B cell (primary cell): Measurements from ENCODE around the gene RBM33. TPM values are rescaled to one million over a fixed set of nuclear protein-coding genes. Genes with fewer than 3 reads are reported as not detected.

Experiments
- ATAC-seq: fragments of 200-7000 bp; cut with Tn5 transposase; one replicate; pipeline ENCODE4 v1.10.0; 2021; ENCODE audit warnings: low read depth, mild to moderate bottlenecking, moderate number of reproducible peaks, moderate library complexity
- CTCF ChIA-PET: fragments of 350-600 bp; sonication (Branson Sonifier 250); formaldehyde crosslinking; loops from one replicate; lab custom pipeline; 2021; ENCODE audit warnings: antibody characterized with exemption, inconsistent platforms; lab: Charles Lee
- POLR2A ChIA-PET: fragments of 350-600 bp; sonication (Branson Sonifier 250); formaldehyde crosslinking; loops from one replicate; lab custom pipeline; 2021; ENCODE audit warnings: antibody characterized with exemption; lab: Charles Lee
- DNase-seq: peaks from one replicate; pipeline ENCODE4 v3.0.0; 2013
- H2AFZ ChIP-seq: 2 replicates; pipeline ENCODE4 v1.6.1; 2012; ENCODE audit warnings: mild to moderate bottlenecking, low read depth, low read length; ENCODE audit not compliant: insufficient read depth, poor library complexity, severe bottlenecking
- H3K27ac ChIP-seq, 2 donors: 1 replicate in 1 of 2; 2 replicates in 1 of 2; pipeline ENCODE4 v1.5.1; 2012 to 2013; ENCODE audit warnings: low read length in 2 of 2, mild to moderate bottlenecking in 2 of 2, moderate library complexity in 1 of 2
- H3K27me3 ChIP-seq, 4 experiments: fragments of 200-600 bp in 1 of 4; sonication (generic) in 1 of 4; replicated peaks in 1 of 4; 1 replicate in 2 of 4; 2 replicates in 2 of 4; pipeline versions ENCODE4 v1.6.1 to v1.7.0; 2013 to 2016; ENCODE audit warnings: low read length in 3 of 4, mild to moderate bottlenecking in 2 of 4, mixed read lengths in 1 of 4, moderate library complexity in 1 of 4; ENCODE audit not compliant: insufficient read depth in 4 of 4, control insufficient read depth in 3 of 4; ENCODE audit errors: control extremely low read depth in 1 of 4
- H3K36me3 ChIP-seq, 2 experiments: replicated peaks in 1 of 2; 1 replicate in 1 of 2; 2 replicates in 1 of 2; pipeline versions ENCODE4 v1.6.1 to v1.7.1; 2013; ENCODE audit warnings: low read length in 1 of 2; ENCODE audit not compliant: insufficient read depth in 2 of 2, control insufficient read depth in 1 of 2; ENCODE audit errors: control extremely low read depth in 1 of 2, extremely low read depth in 1 of 2
- H3K4me1 ChIP-seq, 2 donors: fragments of 200-600 bp in 1 of 2; sonication (generic) in 1 of 2; 1 replicate in 1 of 2; 2 replicates in 1 of 2; pipeline versions ENCODE4 v1.5.1 to v1.6.1; 2013 to 2017; ENCODE audit warnings: low read length in 2 of 2; ENCODE audit not compliant: control insufficient read depth in 2 of 2, insufficient read depth in 2 of 2
- H3K4me2 ChIP-seq: replicated peaks from 2 replicates; pipeline ENCODE3; 2012; ENCODE audit warnings: mild to moderate bottlenecking, low read depth, low read length; ENCODE audit not compliant: poor library complexity, severe bottlenecking
- H3K4me3 ChIP-seq, 5 experiments: fragments of 200-600 bp in 1 of 5; sonication (generic) in 1 of 5; 1 replicate in 3 of 5; 2 replicates in 2 of 5; pipeline versions ENCODE4 v1.5.1 to v1.7.0; 2011 to 2016; ENCODE audit warnings: low read length in 4 of 5, mild to moderate bottlenecking in 4 of 5, low read depth in 2 of 5, control low read depth in 1 of 5, moderate library complexity in 1 of 5; ENCODE audit not compliant: insufficient read depth in 1 of 5; ENCODE audit errors: control extremely low read depth in 1 of 5, extremely low read depth in 1 of 5
- H3K79me2 ChIP-seq: fragments of 200-600 bp; sonication (generic); one replicate; pipeline ENCODE4 v1.6.0; 2016; ENCODE audit warnings: low read length; ENCODE audit not compliant: control insufficient read depth, insufficient read depth
- H3K9ac ChIP-seq: fragments of 200-600 bp; sonication (generic); 2 replicates; pipeline ENCODE4 v1.6.1; 2017; ENCODE audit warnings: mild to moderate bottlenecking, low read length, moderate library complexity
- H3K9me3 ChIP-seq, 3 donors: one replicate each; pipeline versions ENCODE4 v1.6.1 to v1.7.1; 2013; ENCODE audit warnings: low read length in 2 of 3; ENCODE audit not compliant: control insufficient read depth in 2 of 3, insufficient read depth in 1 of 3; ENCODE audit errors: control extremely low read depth in 1 of 3
- H4K20me1 ChIP-seq: 2 replicates; pipeline ENCODE4 v1.6.0; 2012; ENCODE audit warnings: mild to moderate bottlenecking, low read length; ENCODE audit not compliant: insufficient read depth, control insufficient read depth, poor library complexity, severe bottlenecking
- H3K27ac Mint-ChIP-seq: one replicate; pipeline ENCODE4 v1.8.0; 2021; ENCODE audit warnings: mixed read lengths
- H3K27me3 Mint-ChIP-seq: one replicate; pipeline ENCODE4 v1.8.0; 2021; ENCODE audit warnings: mixed read lengths
- H3K4me1 Mint-ChIP-seq: one replicate; pipeline ENCODE4 v1.8.0; 2021; ENCODE audit warnings: mixed read lengths
- H3K4me3 Mint-ChIP-seq: one replicate; pipeline ENCODE4 v1.8.0; 2021; ENCODE audit warnings: mixed read lengths
- H3K9me3 Mint-ChIP-seq: one replicate; pipeline ENCODE4 v1.8.0; 2022; ENCODE audit warnings: mixed read lengths; ENCODE audit not compliant: insufficient read depth
- EZH2 ChIP-seq: IDR thresholded peaks from 2 replicates; pipeline ENCODE4 v1.6.1; 2012; ENCODE audit warnings: borderline replicate concordance, low read depth, mild to moderate bottlenecking, moderate library complexity, low read length; ENCODE audit not compliant: insufficient read depth, poor library complexity, severe bottlenecking
- WGBS: methylation state at CpG from one replicate; pipeline ENCODE4 v1.1.5; 2013; ENCODE audit warnings: missing lambda C conversion rate; ENCODE audit not compliant: insufficient coverage; 5-methylcytosine and 5-hydroxymethylcytosine counted together
- intact Hi-C: fragments of 100-400 bp; cut with micrococcal nuclease; formaldehyde crosslinking; loops from one replicate; pipeline ENCODE4 v1.10.0; 2022
- polyA plus RNA-seq: library from polyadenylated mRNA; depleted of rRNA; stranded (reverse); fragments of >200 nt; gene quantifications from 2 replicates; pipeline ENCODE4 v1.2.3, GENCODE V29; 2012
- total RNA-seq, 2 donors: library from RNA; stranded (reverse); fragments of 120-200 nt in 1 of 2; gene quantifications; 1 replicate in 1 of 2; 2 replicates in 1 of 2; pipeline versions ENCODE4 v1.2.3 to v1.2.4, GENCODE V29; 2013 to 2022
- TF ChIP-seq, protein P1 (sequence below): fragments of 200-600 bp; IDR thresholded peaks from one replicate; pipeline ENCODE4 v1.8.0; 2022; ENCODE audit warnings: antibody characterized with exemption, mild to moderate bottlenecking

Gene RBM33
- total and polyA plus RNA-seq, 2 donors (not counting 1 experiment from before 2014, with no cell fraction given): 33.5 to 189 TPM

DNA sequence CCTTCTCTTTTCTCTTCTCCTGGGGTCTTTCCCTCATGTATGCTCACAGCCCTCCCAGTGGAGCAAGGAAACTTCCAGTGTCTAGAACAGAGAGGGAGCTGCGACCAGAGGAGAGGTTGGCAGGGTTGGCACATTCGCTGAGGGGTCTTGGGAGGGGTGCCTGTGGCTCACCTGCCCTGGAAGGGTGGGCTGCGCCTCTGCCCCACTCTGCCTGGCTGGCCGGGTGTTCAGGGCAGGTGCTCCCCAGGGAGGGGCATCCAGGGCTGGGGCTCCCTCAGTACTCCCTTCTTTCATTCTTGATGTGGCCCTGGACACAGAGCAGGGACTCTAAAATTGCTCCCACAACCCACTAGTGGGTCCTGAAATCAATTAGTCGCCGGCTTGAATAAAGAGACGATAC, 150.9 kb downstream of the RBM33 start:
- TF ChIP-seq, protein P1, sequence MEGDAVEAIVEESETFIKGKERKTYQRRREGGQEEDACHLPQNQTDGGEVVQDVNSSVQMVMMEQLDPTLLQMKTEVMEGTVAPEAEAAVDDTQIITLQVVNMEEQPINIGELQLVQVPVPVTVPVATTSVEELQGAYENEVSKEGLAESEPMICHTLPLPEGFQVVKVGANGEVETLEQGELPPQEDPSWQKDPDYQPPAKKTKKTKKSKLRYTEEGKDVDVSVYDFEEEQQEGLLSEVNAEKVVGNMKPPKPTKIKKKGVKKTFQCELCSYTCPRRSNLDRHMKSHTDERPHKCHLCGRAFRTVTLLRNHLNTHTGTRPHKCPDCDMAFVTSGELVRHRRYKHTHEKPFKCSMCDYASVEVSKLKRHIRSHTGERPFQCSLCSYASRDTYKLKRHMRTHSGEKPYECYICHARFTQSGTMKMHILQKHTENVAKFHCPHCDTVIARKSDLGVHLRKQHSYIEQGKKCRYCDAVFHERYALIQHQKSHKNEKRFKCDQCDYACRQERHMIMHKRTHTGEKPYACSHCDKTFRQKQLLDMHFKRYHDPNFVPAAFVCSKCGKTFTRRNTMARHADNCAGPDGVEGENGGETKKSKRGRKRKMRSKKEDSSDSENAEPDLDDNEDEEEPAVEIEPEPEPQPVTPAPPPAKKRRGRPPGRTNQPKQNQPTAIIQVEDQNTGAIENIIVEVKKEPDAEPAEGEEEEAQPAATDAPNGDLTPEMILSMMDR: no peak
- Mint-ChIP-seq H3K4me3 (no peak overlapping the region), H3K27ac (no peak overlapping the region), H3K27me3 (peaks cover 31% of the 10 kb centered on the region), H3K9me3 (no peaks in the 10 kb centered on the region), H3K4me1 (peaks cover 10% of the 10 kb centered on the region)
- H3K27me3 ChIP-seq: peaks cover 0 to 37% (median 10%) of the 10 kb centered on the region in 4 experiments
- H3K9ac ChIP-seq: no peak overlapping the region
- H3K4me3 ChIP-seq: no peak overlapping the region
- no peak overlapping the region for H3K27ac ChIP-seq
- no peak overlapping the region for H3K4me2 ChIP-seq
- ATAC-seq (no peak), DNase-seq (no peak)
- H3K79me2 ChIP-seq: no peaks in the 10 kb centered on the region
- ChIA-PET CTCF (interaction anchor here (0.7 to 1.1 kb wide), 2 partner anchors 10 to 1044 kb away, joined by 3 to 4 read pairs; no protein-coding TSS in a partner anchor), POLR2A (no interaction called here)
- H3K36me3 ChIP-seq: no peaks in the 10 kb centered on the region
- H3K9me3 ChIP-seq: no peaks in the 10 kb centered on the region
- H3K4me1 ChIP-seq: peaks cover 18% of the 10 kb centered on the region in 2 donors
- no peak overlapping the region for H2AFZ ChIP-seq
- intact Hi-C loops: loop anchor here (5.0 kb wide), 1 partner anchor 677 kb away; no protein-coding TSS in a partner anchor
- WGBS: 91% methylated on average over 6 of the region's 7 CpGs
- H4K20me1 ChIP-seq: no peaks in the 10 kb centered on the region

DNA sequence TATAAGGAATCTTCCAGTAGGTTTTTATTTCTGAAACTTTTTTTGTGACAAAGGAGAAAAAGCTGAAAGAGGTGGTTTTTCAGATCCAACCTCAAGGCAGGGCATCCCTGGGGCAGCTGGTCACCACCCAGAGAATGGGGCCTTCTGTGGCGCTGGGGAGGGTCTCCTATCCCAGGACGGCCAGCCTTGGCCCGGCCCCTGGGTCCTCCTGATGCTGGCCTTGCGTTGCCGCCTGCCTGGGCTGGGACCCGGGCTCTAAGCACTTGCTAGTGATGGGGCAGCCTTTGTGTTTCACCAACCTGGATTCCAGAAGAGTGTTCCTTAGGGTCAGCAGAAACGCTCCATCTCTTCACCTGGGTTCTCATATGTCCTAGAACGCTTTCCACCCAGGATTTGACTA, 151.5 kb downstream of the RBM33 start:
- no peak for ATAC-seq
- Mint-ChIP-seq H3K9me3 (no peaks in the 10 kb centered on the region), H3K27me3 (peaks cover 34% of the 10 kb centered on the region)

More for the DNA sequence above, 151.5 kb downstream of the RBM33 start:
- Histone ChIP-seq H3K4me3 (no peak overlapping the region), H3K27ac (no peak overlapping the region), H3K79me2 (no peaks in the 10 kb centered on the region), H3K9ac (no peak overlapping the region), H3K4me1 (peaks cover 18% of the 10 kb centered on the region in 2 donors), H3K9me3 (no peaks in the 10 kb centered on the region), H4K20me1 (no peaks in the 10 kb centered on the region), H3K4me2 (no peak overlapping the region), H3K27me3 (peaks cover 0 to 42% (median 13%) of the 10 kb centered on the region in 4 experiments), H2AFZ (no peak overlapping the region), H3K36me3 (no peaks in the 10 kb centered on the region)
- POLR2A ChIA-PET: no interaction called here
- WGBS: 86% methylated on average over 8 of the region's 8 CpGs
- DNase-seq: no peak
- H3K27ac Mint-ChIP-seq: no peak overlapping the region
- TF ChIP-seq, protein P1: no peak
- TF ChIP-seq EZH2: no peak
- CTCF ChIA-PET: interaction anchor here (0.7 kb wide), 1 partner anchor 1044 kb away, joined by 3 read pairs; no protein-coding TSS in a partner anchor
- intact Hi-C loops: loop anchor here (5.0 kb wide), 1 partner anchor 676 kb away; no protein-coding TSS in a partner anchor
- H3K4me3 Mint-ChIP-seq: no peak overlapping the region
- peaks cover 10% of the 10 kb centered on the region for H3K4me1 Mint-ChIP-seq
